ENCODE data around the gene DAP3.
"Not testable (repeated sequence)": the region's sequence is repeated elsewhere in the genome, so short reads cannot be mapped to it uniquely, and the experiment has no call there.

DNA sequence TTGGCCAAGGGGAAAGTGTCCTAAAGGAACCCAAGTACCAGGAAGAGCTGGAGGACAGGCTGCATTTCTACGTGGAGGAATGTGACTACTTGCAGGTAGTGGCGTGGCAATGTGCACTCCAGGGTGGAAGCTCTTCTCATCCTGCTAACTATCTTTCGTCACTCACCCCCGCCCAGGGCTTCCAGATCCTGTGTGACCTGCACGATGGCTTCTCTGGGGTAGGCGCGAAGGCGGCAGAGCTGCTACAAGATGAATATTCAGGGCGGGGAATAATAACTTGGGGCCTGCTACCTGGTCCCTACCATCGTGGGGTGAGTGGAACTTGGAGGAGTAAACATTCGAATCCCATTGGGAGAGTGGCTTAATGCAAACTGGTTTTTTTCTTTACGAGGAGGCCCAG, 58.7 kb downstream of the DAP3 start:
- TF ChIP-seq CTCF (IDR thresholded peaks at IDR 0.05; ENCODE audit: borderline replicate concordance, extremely low read depth, low read length, poor library complexity, severe bottlenecking); EZH2 (IDR thresholded peaks at IDR 0.05; ENCODE audit: borderline replicate concordance, low read depth, low read length, severe bottlenecking): not testable (repeated sequence)

Measured in DND-41 (cell line).